ENCODE data around the gene STAM. TPM values are rescaled to one million over a fixed set of nuclear protein-coding genes. Genes with fewer than 3 reads are reported as not detected.

Gene STAM
- total and polyA plus RNA-seq, 9 of the 15 experiments (the other 6 are each of a cell fraction or from before 2014, with no cell fraction given) = 13.8 to 33.5 (median 26.4) TPM

DNA sequence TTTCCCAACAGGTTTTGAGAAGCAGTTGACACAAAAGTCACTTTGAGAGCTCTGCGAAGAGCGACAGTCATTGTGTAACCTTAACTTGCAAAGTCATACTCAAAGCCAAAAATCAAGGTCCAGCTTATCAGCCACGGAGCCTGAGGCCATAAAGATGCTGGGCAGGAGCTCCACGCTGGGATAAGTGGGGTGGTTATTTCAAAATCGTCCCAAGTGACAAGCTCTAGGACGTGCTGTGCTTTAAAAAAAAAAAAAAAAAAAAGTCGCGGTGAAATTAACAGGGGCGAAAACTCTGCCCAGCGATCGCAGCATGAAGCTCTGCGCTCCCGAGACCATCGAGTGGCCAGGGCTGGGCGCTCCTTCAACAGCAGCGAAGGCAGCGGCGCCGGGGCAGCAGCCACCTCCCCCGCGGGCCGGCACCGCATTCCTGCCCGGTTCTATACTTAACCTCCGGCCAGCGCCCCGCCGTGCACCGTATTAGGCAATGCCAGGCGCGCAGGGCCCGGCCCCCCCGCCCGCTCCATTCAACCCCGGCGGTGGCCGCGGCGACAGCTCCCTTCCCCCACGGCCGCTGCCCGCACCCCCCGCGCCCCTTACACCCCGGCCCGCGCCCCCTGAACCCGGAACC lies 27.4 kb upstream of the STAM start (continued):
- no peak for TF ChIP-seq NR2C1 (IDR thresholded peaks at IDR 0.05)
- TF ChIP-seq NR2C1 (tag; IDR thresholded peaks at IDR 0.05) = no peak
- no peak for TF ChIP-seq HOXB6 (CRISPR knock-in tag; IDR thresholded peaks at IDR 0.05; ENCODE audit: borderline replicate concordance)
- TF ChIP-seq BCOR (IDR thresholded peaks at IDR 0.05) = peak; percentile 79; the same call in 1 of the 2 replicates
- no peak for TF ChIP-seq SMARCC2 (IDR thresholded peaks at IDR 0.05; ENCODE audit: low read depth)
- no peak for TF ChIP-seq ZNF41 (CRISPR knock-in tag; conservative IDR thresholded peaks at IDR 0.05)
- TF ChIP-seq, protein P1, sequence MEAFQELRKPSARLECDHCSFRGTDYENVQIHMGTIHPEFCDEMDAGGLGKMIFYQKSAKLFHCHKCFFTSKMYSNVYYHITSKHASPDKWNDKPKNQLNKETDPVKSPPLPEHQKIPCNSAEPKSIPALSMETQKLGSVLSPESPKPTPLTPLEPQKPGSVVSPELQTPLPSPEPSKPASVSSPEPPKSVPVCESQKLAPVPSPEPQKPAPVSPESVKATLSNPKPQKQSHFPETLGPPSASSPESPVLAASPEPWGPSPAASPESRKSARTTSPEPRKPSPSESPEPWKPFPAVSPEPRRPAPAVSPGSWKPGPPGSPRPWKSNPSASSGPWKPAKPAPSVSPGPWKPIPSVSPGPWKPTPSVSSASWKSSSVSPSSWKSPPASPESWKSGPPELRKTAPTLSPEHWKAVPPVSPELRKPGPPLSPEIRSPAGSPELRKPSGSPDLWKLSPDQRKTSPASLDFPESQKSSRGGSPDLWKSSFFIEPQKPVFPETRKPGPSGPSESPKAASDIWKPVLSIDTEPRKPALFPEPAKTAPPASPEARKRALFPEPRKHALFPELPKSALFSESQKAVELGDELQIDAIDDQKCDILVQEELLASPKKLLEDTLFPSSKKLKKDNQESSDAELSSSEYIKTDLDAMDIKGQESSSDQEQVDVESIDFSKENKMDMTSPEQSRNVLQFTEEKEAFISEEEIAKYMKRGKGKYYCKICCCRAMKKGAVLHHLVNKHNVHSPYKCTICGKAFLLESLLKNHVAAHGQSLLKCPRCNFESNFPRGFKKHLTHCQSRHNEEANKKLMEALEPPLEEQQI (IDR thresholded peaks at IDR 0.05) = 0 out of 2 replicates have a peak, but pooled peaks have one; percentile 24
- peak in 1 of 2 experiments; percentile 20; a peak in 1 of 4 replicates for TF ChIP-seq RAD21 (CRISPR knock-in tag; conservative IDR thresholded peaks at IDR 0.05 in 1 of 2, IDR thresholded peaks at IDR 0.05 in 1 of 2)
- no peak for TF ChIP-seq ZNF79 (CRISPR knock-in tag; IDR thresholded peaks at IDR 0.05; ENCODE audit: low read depth)
- TF ChIP-seq PHF21A (IDR thresholded peaks at IDR 0.05; ENCODE audit: borderline replicate concordance, low read depth) = peak; percentile 94; the same call in 1 of the 2 replicates
- TF ChIP-seq FOXA1 (IDR thresholded peaks at IDR 0.05; ENCODE audit: borderline replicate concordance) = no peak
- no peak for TF ChIP-seq MXI1 (IDR thresholded peaks at IDR 0.05; ENCODE audit: low read depth, low read length)
- TF ChIP-seq TCF15 (CRISPR knock-in tag; IDR thresholded peaks at IDR 0.05) = no peak
- no peak for TF ChIP-seq LEF1 (IDR thresholded peaks at IDR 0.05)
- 0 out of 2 replicates have a peak, but pooled peaks have one; percentile 23 for TF ChIP-seq CBFA2T2 (conservative IDR thresholded peaks at IDR 0.05)
- TF ChIP-seq TFAP4 (CRISPR knock-in tag; IDR thresholded peaks at IDR 0.05; ENCODE audit: borderline replicate concordance) = no peak
- TF ChIP-seq ZNF197 (CRISPR knock-in tag; IDR thresholded peaks at IDR 0.05; ENCODE audit: low read depth) = no peak
- TF ChIP-seq ZZZ3 (IDR thresholded peaks at IDR 0.05) = no peak
- TF ChIP-seq NFE2 (IDR thresholded peaks at IDR 0.05; ENCODE audit: low read depth) = peak; percentile 95
- no peak for TF ChIP-seq SNRNP70 (optimal IDR thresholded peaks at IDR 0.05; ENCODE audit: low read depth, low read length)
- no peak for TF ChIP-seq HDAC6 (IDR thresholded peaks at IDR 0.05; ENCODE audit: low read depth, low read length)
- peak; percentile 18; the same call in 1 of the 2 replicates for TF ChIP-seq MTA3 (IDR thresholded peaks at IDR 0.05; ENCODE audit: borderline replicate concordance)
- TF ChIP-seq ZEB2 (IDR thresholded peaks at IDR 0.05) = peak; percentile 53; the same call in 1 of the 2 replicates
- TF ChIP-seq, protein P2, sequence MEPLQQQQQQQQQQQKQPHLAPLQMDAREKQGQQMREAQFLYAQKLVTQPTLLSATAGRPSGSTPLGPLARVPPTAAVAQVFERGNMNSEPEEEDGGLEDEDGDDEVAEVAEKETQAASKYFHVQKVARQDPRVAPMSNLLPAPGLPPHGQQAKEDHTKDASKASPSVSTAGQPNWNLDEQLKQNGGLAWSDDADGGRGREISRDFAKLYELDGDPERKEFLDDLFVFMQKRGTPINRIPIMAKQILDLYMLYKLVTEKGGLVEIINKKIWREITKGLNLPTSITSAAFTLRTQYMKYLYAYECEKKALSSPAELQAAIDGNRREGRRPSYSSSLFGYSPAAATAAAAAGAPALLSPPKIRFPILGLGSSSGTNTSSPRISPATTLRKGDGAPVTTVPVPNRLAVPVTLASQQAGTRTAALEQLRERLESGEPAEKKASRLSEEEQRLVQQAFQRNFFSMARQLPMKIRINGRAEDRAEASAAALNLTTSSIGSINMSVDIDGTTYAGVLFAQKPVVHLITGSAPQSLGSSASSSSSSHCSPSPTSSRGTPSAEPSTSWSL (CRISPR knock-in tag; IDR thresholded peaks at IDR 0.05; ENCODE audit: borderline replicate concordance) = no peak
